Left hindlimb (tissue), 1 donor: ENCODE results near the gene CRAMP1.

Experiments used
- DNase-seq: peaks from one replicate; pipeline ENCODE4 v3.0.0-alpha.2; 2018

CRAMP1 gene

DNA sequence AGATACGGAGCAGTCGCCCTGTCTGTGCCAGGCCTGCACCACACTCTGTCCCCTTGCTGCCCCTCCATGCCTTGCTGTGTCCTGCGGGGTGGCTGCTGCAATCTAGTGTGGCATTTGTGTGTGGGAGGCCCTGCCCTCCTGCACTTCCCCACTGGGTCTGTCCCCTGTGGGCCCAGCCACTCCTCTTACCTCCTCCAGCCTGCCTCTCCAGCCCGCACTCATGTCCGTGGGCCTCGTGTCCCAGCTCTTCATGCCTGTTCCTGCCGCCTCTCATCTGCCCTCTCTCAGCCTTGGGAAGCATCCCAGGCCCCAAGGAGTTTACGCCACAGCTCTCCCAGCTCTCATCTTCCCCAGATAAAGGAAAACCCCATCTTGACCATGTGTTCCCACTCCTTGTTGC is 26.6 kb downstream of the CRAMP1 start:
- no peak for DNase-seq

- no peak for DNase-seq
Observed at GRCh38 chr16:1639282-1639681, 27.1 kb downstream of the CRAMP1 start.

DNA sequence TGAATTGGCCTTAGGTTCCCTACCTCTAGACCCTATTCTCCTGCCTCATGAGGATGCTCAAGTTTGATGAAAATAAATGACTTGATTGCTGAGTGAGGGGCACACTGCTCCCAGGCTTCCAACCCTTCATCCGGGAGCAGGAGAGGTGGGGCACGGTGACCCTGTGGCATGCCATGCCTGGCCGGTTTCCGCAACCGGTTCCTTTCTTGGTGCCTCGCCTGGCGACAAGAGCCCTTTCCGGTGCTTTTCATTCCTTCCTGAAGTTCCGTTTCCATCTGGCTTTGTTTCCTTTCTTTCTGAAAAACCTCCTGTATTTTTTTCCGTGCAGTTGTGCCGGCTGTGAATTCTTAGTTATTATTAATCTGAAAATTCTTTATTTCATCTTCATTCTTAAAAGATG is 27.7 kb downstream of the CRAMP1 start:
- DNase-seq = no peak

DNA sequence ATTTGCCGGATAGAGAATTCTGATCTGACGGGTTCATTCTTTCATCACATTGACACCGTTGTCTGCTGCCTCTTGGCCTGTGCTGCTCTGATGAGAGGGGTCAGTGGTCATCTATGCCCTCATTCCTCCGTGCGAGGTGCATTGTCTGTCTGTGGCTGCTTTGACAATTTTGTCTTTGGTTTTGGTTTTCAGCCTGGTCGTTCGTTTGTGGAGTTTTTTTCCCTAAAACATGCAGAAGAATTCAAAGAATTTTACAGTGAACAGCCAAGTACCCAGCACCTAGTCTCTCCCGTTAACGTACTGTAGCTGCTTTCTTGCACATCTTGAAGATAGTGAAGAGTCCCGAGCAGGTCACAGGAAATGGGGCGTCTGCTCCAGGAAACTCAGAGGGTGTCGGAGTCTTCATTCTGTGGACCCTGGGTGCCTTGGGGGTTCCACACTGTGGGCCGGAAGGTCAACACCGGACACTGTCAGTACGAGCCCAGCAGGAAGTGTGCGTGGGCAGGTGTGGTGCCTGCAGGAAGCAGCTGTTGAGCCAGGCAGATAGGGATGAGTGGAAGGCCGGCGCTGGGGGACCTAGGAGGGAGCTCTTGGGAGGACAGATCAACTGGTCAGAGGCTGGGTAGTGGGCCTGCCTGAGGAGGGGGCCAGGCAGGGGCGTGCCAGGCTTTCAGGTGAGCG is 28.2 kb downstream of the CRAMP1 start:
- DNase-seq = no peak

GRCh38 chr16:1641261-1641660 is 29.1 kb downstream of the CRAMP1 start:
- no peak for DNase-seq

DNA sequence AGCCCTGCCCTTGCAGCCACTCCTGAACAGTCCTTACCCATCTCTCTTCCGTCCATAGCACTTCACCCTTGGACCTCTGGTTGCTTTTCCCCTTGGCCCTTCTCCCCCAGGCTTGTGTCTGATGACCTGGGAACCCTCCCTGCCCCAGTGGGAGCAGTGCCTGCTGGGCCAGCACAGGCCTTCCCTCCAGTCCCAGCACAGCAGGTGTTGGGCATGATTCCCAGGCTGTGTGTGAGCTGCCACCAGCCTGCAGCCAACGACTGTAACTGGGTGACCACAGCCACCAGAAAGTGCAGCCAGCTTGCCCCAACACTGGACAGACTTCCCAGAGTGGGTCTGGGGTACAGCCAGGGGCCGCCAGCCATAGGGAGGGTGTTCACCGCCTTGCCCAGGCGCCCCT is 30.0 kb downstream of the CRAMP1 start:
- DNase-seq = no peak

DNA sequence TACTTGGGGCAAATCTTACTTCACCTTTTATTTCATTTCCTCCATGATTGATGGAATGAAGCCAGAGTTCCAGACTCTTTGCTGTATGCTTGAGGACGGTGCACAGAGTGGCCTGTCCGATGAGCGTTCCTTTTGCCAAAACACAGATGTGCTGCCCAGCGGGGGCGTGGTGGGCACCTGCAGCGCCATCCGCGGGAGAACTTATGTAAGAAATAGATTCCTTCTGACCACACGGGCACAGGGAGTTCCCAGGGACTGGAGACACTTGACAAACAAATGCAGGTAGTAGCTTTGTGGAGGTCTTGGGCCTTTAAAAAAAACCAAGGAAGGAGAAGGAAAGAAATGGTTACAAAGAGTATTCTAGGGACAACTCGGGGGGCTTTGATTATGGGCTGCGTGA is 30.6 kb downstream of the CRAMP1 start:
- no peak for DNase-seq

DNA sequence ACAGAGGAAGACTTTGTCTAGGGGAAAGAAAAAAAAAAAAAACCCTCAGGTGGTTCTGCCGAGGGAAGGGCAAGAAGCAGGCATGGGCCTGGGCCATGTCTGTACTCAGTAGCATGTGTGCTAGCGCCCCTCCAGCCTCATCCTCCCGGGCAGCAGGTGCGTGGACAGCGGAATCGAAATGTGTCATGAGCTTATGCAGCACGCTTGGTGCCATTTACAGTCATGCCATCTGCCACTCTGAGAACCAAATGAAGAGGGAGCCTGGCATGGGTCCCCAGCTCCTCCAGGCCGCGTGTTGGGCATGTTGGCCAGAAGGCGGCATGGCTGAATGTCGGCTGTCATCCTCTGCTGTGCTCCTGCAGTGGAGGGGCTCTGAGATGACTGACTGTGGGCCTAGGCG is 31.4 kb downstream of the CRAMP1 start:
- DNase-seq = no peak

DNA sequence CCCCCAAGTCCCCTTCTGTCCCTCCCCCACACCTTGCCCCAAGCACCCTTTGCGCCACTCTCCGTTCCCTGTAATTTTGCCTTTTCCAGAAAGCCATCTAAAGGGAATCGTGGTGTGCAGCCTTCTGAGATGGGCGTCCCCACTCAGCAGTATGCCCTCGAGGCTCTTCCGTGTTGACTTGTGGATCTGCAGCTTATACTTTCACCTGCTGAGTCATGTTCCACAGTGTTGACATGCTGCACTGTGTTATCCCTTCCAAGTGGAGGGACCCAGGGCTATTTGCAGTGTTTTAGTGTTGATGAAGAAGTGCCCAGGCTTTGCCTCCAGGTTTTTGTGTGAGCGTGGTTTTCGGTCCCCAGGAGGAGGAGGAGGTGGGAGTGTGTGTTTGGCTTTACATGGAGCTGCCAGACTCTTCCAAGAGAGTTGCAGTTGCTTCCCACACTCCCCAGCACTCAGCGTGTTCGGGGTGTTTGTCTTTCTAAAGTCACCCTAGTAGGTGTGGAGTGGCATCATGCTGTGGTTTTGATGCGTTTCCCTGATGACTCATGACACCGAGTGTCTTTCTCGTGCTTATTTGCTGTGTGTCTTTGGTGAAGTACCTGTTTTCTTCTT is 33.9 kb downstream of the CRAMP1 start:
- no peak for DNase-seq

DNA sequence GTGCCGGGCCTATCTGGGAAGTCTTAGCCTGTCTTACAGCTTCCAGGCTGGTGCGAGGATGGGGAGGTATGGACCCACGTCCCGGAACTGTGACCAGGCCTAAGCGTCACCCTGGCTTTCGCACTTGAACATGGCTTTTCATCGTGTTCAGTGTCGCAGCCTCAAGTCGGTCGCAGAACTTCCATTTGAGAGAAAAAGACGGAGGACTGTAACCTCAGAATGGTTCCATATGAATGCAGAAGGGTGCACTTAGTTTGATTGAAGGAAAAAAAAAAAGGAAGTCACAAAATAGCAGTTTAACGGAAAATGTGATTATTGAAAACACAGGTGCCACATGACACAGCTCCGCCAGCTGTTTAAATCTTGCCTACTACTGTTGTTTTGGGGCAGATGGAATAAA is 35.7 kb downstream of the CRAMP1 start:
- DNase-seq = no peak

GRCh38 chr16:1650131-1650530 is 38.0 kb downstream of the CRAMP1 start:
- no peak for DNase-seq

- no peak for DNase-seq
Observed at GRCh38 chr16:1651094-1651973, 39.2 kb downstream of the CRAMP1 start.

DNA sequence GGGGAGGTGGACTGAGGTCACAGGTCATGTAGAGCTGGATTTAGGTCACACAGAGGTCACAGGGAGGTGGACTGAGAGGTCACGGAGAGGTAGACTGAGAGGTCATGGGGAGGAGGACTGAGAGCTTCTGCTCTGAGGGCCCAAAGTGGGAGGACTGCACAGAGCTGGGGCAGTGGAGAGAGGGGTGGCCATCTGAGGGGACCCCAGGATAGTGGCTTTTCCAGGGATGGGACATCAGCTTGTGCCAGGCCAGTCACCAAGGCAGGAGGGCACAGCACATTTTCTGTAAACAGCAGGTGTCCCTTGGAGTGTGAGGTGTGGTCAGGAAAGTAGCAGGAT is 39.8 kb downstream of the CRAMP1 start:
- DNase-seq = no peak

- DNase-seq = no peak
Observed at GRCh38 chr16:1653023-1653422, 40.9 kb downstream of the CRAMP1 start.

- DNase-seq = no peak
Observed at GRCh38 chr16:1654505-1655268, 42.5 kb downstream of the CRAMP1 start.

GRCh38 chr16:1655269-1655807 is 43.2 kb downstream of the CRAMP1 start:
- DNase-seq = no peak

DNA sequence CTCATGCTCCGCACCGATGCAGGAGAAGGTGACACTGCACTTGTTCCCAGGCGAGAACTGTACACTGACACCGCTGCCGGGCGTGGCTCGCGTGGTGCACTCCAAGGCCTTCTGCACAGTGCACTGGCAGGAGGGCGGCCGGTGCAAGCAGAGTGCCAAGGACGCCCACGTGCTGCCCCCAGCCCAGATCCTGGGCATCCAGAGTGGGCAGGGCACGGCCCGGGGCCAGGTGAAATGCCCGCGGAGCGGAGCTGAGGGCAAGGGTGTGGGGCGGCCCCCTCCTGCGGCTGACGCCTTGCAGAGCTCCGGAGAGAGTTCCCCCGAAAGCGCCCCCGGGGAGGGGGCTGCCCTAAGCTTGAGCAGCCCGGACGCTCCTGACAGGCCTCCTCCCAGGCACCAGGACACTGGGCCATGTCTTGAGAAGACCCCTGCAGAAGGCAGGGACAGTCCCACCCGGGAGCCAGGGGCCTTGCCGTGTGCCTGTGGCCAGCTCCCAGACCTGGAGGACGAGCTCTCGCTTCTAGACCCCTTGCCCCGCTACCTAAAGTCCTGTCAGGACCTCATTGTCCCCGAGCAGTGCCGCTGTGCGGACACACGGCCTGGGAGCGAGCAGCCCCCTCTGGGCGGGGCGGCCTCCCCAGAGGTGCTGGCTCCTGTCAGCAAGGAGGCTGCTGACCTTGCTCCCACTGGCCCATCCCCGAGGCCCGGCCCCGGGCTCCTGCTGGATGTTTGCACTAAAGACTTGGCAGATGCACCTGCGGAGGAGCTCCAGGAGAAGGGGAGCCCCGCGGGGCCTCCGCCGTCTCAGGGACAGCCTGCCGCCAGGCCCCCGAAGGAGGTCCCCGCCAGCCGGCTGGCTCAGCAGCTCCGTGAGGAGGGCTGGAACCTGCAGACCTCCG is 44.0 kb downstream of the CRAMP1 start:
- DNase-seq = no peak

GRCh38 chr16:1656808-1657617 is 44.9 kb downstream of the CRAMP1 start:
- no peak for DNase-seq

DNA sequence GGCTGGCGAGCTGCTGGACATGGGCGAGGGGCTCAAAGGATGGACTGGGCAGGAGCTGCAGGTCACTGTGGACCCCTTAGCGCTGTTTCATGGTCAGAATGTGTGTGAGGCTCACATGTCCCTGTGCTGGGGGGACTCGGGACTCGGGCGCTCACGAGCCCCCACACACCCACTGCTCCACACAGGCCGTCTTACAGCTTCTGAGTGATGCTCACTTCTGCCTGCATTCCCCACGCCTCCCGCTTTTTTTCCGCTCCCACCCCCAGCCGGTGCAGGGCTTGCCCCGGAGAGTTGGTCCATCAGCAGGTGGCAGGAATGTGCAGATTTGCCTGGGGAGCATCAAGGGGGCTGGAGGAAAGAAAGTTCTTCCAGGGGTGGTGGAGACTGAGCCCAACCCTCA is 45.7 kb downstream of the CRAMP1 start:
- DNase-seq = no peak

DNA sequence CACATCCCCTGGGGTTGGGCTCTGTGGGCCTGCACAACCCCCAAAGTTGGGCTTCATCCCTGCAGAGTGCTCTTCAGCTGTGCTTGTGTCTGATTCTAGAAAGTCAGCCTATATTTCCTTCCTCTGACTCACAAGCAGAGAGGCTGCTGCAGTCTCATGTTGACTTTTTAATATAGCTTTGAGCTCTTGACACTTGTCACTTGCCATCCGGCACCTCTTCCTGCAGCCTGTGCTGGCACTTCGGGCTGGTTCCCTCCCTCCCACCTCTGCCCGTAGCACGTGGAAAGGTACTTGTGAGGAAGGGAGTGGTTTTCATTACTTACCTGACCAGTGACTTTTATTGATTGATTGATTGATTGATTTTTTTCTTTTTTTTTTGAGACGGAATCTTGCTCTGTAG is 46.9 kb downstream of the CRAMP1 start:
- no peak for DNase-seq

DNA sequence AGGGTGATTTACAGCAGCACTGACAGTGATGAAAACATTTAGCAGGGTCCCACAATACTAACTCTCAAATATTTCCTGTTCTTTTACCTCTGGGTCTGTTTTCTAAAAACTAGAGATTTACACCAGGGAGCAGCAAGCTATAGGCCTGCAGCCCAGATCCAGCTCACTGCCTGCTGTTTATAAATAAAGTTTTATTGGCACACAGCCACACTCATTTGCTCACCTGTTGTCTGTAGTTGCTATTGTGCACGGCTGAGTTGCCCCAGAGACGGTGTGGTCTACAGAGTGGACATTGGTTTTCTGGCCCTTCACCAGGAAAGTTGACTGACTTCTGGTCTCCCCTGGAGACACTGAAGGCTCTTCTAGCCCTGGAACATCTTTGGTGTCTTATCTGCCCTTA is 49.7 kb downstream of the CRAMP1 start:
- DNase-seq = no peak
